ENCODE measurements around the gene WNT3A. TPM values are rescaled to one million over a fixed set of nuclear protein-coding genes. Genes with fewer than 3 reads are reported as not detected.

The WNT3A gene
- total and polyA plus RNA-seq, 3 donors from 2014 or later: 0.08 to 0.19 (median 0.13) TPM

DNA sequence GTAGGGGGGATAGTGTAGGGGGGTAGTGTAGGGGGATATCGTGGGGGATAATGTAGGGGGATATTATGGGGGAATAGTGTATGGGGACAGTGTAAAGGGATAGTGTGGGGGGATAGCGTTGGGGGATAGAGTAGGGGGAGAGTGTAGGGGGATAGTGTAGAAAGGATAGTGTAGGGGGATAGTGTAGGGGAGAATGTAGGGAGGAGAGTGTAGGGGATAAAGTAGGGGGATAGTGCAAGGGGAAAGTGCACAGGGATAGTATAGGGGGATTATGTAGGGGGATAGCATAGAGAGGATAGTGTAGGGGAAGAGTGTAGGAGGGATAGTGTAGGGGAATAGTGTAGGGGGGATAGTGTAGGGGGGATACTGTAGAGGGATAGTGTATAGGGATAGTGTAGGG lies 63.4 kb downstream of the WNT3A start:
- no peaks in the 10 kb centered on the region for H3K36me3 ChIP-seq (ENCODE audit: low read depth, missing control alignments)
- no peak for TF ChIP-seq CTCF (IDR thresholded peaks at IDR 0.05)
- no peak for TF ChIP-seq POLR2A (IDR thresholded peaks at IDR 0.05)
- DNase-seq: no peak
- intact Hi-C loops (cut with DNase I; ENCODE audit: low total_unique reads): no loop called here
- no peaks in the 10 kb centered on the region for H3K4me1 ChIP-seq
- no peaks in the 10 kb centered on the region for H3K9me3 ChIP-seq
- H3K4me3 ChIP-seq: no peak overlapping the region
- WGBS, 2 donors: 60 to 64% methylated on average over 2 of the region's 2 CpGs
- H3K27me3 ChIP-seq: no peaks in the 10 kb centered on the region
- H3K27ac ChIP-seq: no peak overlapping the region

DNA sequence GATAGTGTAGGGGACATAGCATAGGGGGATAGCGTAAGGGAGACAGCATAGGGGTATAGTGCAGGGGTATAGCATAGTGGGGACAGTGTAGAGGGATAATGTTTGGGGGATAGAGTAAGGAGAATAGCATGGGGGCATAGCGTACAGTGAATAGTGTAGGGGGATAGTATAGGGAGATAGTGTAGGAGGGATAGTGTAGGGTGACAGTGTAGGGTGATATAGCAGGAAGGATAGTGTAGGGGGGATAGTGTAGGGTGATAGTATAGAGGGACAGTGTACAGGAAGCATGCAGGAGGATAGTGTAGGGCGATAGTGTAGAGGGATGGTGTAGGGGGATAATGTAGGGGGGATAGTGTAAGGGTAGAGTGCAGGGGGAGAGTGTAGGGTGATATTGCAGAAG lies 64.1 kb downstream of the WNT3A start:
- Histone ChIP-seq H3K36me3 (ENCODE audit: low read depth, missing control alignments) (no peaks in the 10 kb centered on the region), H3K9me3 (no peaks in the 10 kb centered on the region), H3K4me1 (no peaks in the 10 kb centered on the region), H3K27me3 (no peaks in the 10 kb centered on the region), H3K27ac (no peak overlapping the region), H3K4me3 (no peak overlapping the region)
- no peak for TF ChIP-seq CTCF (IDR thresholded peaks at IDR 0.05)
- no peak for TF ChIP-seq POLR2A (IDR thresholded peaks at IDR 0.05)
- 77 to 86% methylated on average over 3 of the region's 3 CpGs for whole genome bisulfite sequencing, 2 donors
- intact Hi-C loops (cut with DNase I; ENCODE audit: low total_unique reads): no loop called here
- DNase-seq: no peak

DNA sequence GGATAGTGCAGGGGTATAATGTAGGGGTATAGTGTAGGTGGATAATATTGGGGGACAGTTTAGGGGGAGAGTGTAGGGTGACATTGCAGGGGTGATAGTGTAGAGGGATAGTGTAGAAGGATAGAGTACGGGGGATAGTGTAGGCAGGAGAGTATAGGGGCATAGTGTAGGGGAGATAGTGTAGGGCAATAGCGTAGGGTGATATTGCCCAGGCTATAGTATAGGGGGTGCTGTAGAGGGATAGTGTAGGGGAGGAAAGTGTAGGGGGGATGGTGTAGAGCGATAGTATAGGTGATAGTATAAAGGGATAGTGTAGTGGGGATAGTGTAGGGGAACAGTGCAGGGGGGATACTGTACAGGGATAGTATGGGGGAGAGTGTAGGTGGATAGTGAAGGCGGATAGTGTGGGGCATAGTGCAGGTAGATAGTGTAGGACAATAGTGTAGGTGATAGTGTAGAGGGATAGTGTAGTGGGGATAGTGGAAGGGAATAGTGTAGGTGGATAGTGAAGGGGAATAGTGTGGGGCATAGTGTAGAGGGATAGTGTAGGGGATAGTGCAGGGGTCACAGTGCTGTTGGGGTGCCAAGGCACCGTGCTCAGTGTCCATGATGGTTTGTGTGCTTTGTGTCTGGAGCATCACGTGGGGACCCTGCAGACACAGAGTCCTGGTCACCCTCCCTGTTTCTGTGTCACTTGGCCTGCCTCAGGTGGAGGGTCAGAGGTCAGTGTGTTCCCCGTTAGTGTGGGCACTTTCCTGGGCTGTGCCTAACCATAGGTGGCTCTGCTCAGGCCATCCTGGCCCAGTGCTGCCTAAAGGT lies 65.2 kb downstream of the WNT3A start:
- no peak for TF ChIP-seq CTCF (IDR thresholded peaks at IDR 0.05)
- no peak for TF ChIP-seq POLR2A (IDR thresholded peaks at IDR 0.05)

DNA sequence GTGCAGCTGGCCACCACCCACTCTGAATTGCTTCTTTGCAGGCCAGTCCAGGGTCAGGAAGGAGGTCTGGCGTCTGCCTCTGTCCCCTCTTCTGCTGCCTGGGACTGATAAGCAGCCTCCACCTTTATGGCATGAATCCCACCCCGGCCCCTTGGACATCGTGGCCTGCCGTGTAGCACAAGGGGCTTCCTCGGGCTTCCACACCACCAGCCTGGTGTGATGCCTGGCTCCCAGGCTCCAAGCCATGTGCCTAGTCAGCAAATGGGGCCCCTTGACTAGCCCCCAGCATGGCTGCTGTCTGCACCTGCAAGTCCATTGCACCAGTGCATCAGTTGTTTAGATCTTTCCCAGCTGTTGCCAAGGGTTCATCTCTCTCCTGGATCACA lies 65.9 kb downstream of the WNT3A start:
- Histone ChIP-seq H3K27me3 (no peaks in the 10 kb centered on the region), H3K4me1 (no peaks in the 10 kb centered on the region), H3K27ac (no peak overlapping the region), H3K4me3 (no peak overlapping the region), H3K36me3 (ENCODE audit: low read depth, missing control alignments) (no peaks in the 10 kb centered on the region), H3K9me3 (no peaks in the 10 kb centered on the region)
- no peak for TF ChIP-seq POLR2A (IDR thresholded peaks at IDR 0.05)
- no peak for TF ChIP-seq CTCF (IDR thresholded peaks at IDR 0.05)
- 50 to 70% methylated on average over 2 to 5 of the region's 5 CpGs for WGBS, 2 donors
- intact Hi-C loops (cut with DNase I; ENCODE audit: low total_unique reads): no loop called here
- no peak for DNase-seq

More for the DNA sequence above, 65.2 kb downstream of the WNT3A start:
- 73 to 76% methylated on average over 7 of the region's 7 CpGs for WGBS, 2 donors
- no peak for DNase-seq
- no peaks in the 10 kb centered on the region for H3K27me3 ChIP-seq
- H3K4me1 ChIP-seq: no peaks in the 10 kb centered on the region
- H3K27ac ChIP-seq: no peak overlapping the region
- intact Hi-C loops (cut with DNase I; ENCODE audit: low total_unique reads): no loop called here
- no peak overlapping the region for H3K4me3 ChIP-seq
- no peaks in the 10 kb centered on the region for H3K9me3 ChIP-seq
- H3K36me3 ChIP-seq (ENCODE audit: low read depth, missing control alignments): no peaks in the 10 kb centered on the region
